KG1 (cell line): ENCODE data around the gene OR6T1.

Experiments used
- DNase-seq: peaks from one replicate; lab custom pipeline; 2025; lab: John Stamatoyannopoulos, UW

OR6T1 gene, protein sequence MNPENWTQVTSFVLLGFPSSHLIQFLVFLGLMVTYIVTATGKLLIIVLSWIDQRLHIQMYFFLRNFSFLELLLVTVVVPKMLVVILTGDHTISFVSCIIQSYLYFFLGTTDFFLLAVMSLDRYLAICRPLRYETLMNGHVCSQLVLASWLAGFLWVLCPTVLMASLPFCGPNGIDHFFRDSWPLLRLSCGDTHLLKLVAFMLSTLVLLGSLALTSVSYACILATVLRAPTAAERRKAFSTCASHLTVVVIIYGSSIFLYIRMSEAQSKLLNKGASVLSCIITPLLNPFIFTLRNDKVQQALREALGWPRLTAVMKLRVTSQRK

DNA sequence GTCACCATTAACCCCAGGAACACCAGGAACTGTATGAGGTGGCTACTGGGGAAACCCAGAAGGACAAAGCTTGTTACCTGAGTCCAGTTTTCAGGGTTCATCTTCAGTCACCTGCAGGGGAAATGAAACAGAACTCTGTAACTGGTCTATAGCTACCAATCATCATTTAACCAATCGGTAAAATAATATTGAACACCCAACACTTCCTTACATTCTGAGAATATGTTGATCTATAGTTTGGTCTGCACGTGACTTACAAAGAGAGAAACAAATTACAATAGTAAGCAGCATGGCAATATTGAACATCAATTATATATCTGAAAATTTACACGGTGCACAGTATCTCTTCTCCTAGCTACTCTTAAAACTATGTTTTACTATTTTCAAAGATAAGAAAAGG is at the start of gene OR6T1:
Gene OR6T1 (minus strand): TSS at position 101 of the 400 bp plus-strand sequence. CDS start 0 bp downstream, at position 101.
- no peak for DNase-seq

DNA sequence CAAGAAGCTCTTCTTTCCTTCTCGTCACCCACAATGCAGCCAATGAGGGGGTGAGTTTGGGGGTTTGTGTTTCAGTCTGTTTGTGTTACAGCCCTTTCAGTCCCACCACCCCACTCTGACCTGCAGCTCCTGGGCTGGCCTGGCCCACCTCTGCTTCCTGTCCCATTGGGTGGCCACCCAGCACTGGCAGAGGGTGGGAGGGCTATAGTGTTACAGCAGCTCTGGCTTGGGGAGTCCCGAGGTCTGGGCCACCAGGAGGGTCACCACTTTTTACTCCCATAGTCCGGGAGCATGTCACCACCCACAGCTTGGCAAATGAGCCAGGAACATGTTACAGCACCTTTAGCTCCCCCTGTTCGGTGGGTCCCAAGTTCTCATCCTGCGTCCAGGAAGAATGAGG is 35.7 kb upstream of the OR6T1 start:
- DNase-seq: no peak

DNA sequence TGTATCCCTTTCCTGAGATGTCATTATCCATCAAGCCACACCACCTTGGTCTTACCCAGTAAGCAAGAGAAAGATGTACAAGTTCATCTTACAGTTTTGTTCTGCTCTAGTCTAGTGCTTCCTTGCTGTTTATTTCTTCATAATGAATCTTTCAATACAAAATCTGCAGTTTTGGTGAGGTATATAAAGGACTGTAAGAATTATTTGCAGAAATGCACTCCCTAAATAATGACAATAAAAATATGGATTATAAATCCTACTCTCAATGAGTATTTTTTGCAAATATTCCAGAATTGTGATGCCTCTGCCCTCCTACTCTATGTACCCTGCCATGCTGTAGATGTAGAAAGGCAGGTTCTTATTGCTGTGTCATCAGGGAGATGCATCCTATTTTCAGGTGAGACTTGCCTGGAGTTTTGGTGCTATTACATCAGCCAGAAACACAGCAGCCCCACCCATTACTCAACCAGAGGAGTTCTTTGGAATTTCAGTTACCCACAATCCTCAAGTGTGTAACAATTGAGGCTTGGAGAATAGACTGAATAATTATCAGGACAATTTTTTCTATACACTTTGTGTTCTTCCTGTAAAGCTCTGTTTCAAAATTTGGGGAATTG is 34.2 kb upstream of the OR6T1 start, which contains the start of gene OR10S1:
Gene OR10S1 (minus strand): TSS at position 51 of the 617 bp plus-strand sequence. CDS start 117 bp downstream, outside the sequence.
- no peak for DNase-seq

DNA sequence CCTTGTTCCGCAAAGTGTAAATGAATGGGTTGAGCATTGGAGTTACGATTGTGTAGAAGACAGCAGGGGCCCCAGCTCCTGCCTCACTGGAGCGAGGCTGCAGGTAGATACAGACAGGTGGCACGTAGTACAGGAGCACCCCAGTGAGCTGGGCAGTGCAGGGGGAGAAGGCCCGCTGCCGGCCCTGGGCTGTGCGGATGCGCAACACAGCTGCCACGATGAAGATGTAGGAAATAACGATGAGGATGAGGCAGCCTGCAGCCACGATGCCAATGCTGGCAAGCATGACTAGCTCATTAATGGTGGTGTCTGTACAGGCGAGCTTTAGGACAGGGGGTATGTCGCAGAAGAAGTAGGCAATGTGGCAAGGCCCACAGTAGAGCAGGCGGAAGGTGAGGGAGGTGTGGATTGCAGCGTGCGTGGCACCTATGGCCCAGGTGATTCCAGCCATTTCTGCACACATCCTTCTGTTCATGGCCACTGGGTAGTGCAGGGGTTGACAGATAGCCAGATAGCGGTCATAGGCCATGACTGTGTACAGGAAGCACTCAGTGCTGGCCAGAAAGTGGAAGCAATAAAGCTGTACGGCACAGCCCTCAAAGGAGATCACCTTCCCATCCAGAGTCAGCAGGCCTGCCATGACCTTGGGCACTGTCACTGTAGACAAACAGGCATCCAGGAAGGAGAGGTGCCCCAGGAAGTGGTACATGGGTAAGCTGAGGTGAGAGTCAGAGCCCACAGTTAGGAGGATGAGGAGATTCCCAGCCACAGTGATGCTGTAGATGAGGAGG is 33.3 kb upstream of the OR6T1 start:
- no peak for DNase-seq

- no peak for DNase-seq
Observed at GRCh38 chr11:123973816-123974215, 30.2 kb upstream of the OR6T1 start.

GRCh38 chr11:123956752-123957151 is 13.1 kb upstream of the OR6T1 start:
- DNase-seq: no peak

GRCh38 chr11:123945132-123945531 is 1.5 kb upstream of the OR6T1 start:
- no peak for DNase-seq

- DNase-seq: no peak
Observed at GRCh38 chr11:123942413-123942812, 1.2 kb downstream of the OR6T1 start.

DNA sequence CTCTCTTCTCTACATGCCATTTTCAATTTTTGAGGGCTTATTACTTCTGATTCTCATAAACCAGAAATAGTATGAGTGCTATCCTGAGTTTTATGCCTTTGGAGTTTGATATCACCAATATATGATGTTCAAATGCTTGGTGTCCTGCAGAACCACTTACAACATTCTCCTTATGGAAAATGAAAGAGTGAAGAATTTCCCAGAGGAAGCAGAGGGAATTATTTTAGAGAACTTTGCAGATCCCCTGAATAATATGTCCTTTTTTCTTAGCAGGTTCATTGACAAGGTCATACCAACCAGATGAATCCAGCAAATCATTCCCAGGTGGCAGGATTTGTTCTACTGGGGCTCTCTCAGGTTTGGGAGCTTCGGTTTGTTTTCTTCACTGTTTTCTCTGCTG is 4.3 kb downstream of the OR6T1 start, which contains the start of gene OR4D5:
Gene OR4D5 (plus strand): TSS at position 301 of the 400 bp plus-strand sequence. CDS start 0 bp downstream, at position 301.
- DNase-seq: no peak

- DNase-seq: no peak
Observed at GRCh38 chr11:123924027-123924426, 19.6 kb downstream of the OR6T1 start.

GRCh38 chr11:123920943-123921342 is 22.7 kb downstream of the OR6T1 start:
- DNase-seq: no peak

DNA sequence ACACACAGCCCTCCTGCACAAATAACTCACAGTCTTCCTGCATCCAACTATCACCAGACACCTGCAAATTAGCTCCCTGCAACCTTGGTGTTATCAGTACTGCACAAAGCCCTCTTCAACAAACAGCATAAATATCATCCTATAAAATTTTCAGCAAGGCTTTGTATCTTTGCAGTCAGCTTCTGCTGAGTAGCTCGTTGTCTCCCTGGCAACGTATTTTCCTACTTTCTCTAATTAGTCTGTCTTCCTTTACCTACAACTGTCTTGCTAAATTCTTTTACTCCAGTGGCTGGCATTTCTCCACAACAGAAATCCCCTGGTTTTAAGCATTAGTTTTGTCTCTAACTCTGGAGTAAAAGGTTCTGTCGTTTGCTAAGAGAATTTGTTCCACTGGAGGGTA is 37.8 kb downstream of the OR6T1 start:
- no peak for DNase-seq

GRCh38 chr11:123904932-123905331 is 38.7 kb downstream of the OR6T1 start:
- no peak for DNase-seq

DNA sequence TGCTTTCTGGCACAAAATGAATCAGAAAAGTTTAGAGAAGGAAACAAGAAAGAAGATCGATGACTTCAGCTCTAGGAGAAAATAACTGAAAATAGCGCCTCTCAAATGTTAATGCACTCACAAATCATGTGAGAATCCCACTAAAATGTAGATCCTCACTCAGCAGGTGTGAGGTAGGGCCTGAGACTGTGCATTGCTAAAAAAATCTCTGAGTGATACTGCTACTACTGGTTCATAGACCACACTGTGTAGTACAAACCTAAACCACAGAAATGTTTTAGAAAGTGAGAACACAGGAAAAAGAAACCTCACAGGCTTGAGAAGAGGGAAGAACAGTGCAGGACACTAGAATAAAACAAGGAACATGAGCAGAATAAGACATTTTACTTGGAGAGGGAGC is 39.7 kb downstream of the OR6T1 start:
- no peak for DNase-seq

GRCh38 chr11:123901867-123902266 is 41.8 kb downstream of the OR6T1 start, which contains the start of gene OR8D4:
TSS of gene OR8D4 (plus strand) at chr11:123902167. CDS start at chr11:123906432, 4,265 bp downstream.
- no peak for DNase-seq

GRCh38 chr11:123899792-123900191 is 43.8 kb downstream of the OR6T1 start:
- no peak for DNase-seq
